Kidney (tissue), 14 donors: ENCODE results near the gene ADGRL3. TPM values are rescaled to one million over a fixed set of nuclear protein-coding genes. Genes with fewer than 3 reads are reported as not detected.

Source experiments
- DNase-seq, 5 donors: peaks; one replicate each; pipeline ENCODE4 v3.0.0-alpha.2; 2013 to 2020
- FAIRE-seq: peaks from 2 replicates; lab custom pipeline; 2012; peaks lifted over from hg19 to GRCh38; lab: Jason Lieb, UNC
- H3K27ac ChIP-seq, 2 donors: one replicate each; pipeline ENCODE4 v1.7.0; 2013; ENCODE audit warnings: low read depth in 2 of 2, low read length in 2 of 2, inconsistent platforms in 1 of 2
- H3K27me3 ChIP-seq: one replicate; pipeline ENCODE4 v1.7.1; 2013; ENCODE audit warnings: low read length, inconsistent platforms; ENCODE audit not compliant: control insufficient read depth, insufficient read depth
- H3K36me3 ChIP-seq, 3 donors: one replicate each; pipeline versions ENCODE4 v1.7.0 to v1.7.1; 2013; ENCODE audit warnings: low read length in 3 of 3, control low read depth in 1 of 3, inconsistent platforms in 1 of 3; ENCODE audit not compliant: insufficient read depth in 3 of 3, control insufficient read depth in 2 of 3
- H3K4me1 ChIP-seq, 3 donors: one replicate each; pipeline versions ENCODE4 v1.7.0 to v1.7.1; 2013; ENCODE audit warnings: low read length in 3 of 3, inconsistent platforms in 1 of 3, low read depth in 1 of 3; ENCODE audit not compliant: control insufficient read depth in 2 of 3, insufficient read depth in 2 of 3
- H3K4me3 ChIP-seq, 3 donors: one replicate each; pipeline versions ENCODE4 v1.7.0 to v1.8.1; 2013; ENCODE audit warnings: low read length in 3 of 3, control low read depth in 1 of 3, inconsistent platforms in 1 of 3
- H3K9ac ChIP-seq, 3 donors: one replicate each; pipeline versions ENCODE4 v1.7.0 to v1.7.1; 2013; ENCODE audit warnings: low read length in 3 of 3, control low read depth in 1 of 3, inconsistent platforms in 1 of 3
- H3K9me3 ChIP-seq, 3 donors: one replicate each; pipeline versions ENCODE4 v1.7.0 to v1.7.1; 2013; ENCODE audit warnings: low read length in 3 of 3, control low read depth in 1 of 3, inconsistent platforms in 1 of 3; ENCODE audit not compliant: control insufficient read depth in 2 of 3, insufficient read depth in 1 of 3
- intact Hi-C: fragments of 100-400 bp; cut with DNase I; formaldehyde crosslinking; loops from one replicate; pipeline ENCODE4 v1.11.1; 2022
- polyA plus RNA-seq: library from polyadenylated mRNA; stranded (reverse); fragments of 350-450 nt; fragmentation: Illumina TruSeq; extraction: RNeasy Lipid Tissue Mini Kit (QIAGEN cat#74804); gene quantifications from one replicate; pipeline ENCODE4 v1.2.3, GENCODE V29; 2014; ENCODE audit warnings: low read depth, low replicate concordance; ENCODE audit not compliant: insufficient read depth
- total RNA-seq: library from RNA; stranded (reverse); fragmentation: NEBNext Ultra II Directional; extraction: Animal tissue kit (Norgen Biotek cat#: 25700); gene quantifications from one replicate; pipeline ENCODE4 v1.2.1, GENCODE V29; 2021
- TF ChIP-seq, protein P1 (sequence below): IDR thresholded peaks from 3 replicates; pipeline ENCODE4 v1.5.1; 2012; ENCODE audit warnings: mild to moderate bottlenecking, moderate library complexity, borderline replicate concordance; ENCODE audit not compliant: insufficient read depth; ENCODE audit errors: extremely low read depth
- donor health status: control.
- donor health status: control.
- donor health status: control.
- donor health status: control.
- donor health status: control.
- donor health status: DM: yes; HTN: yes; CAD: no.
- donor health status: Normal renal cell carcinoma (clear cell type).

ADGRL3 gene
- total and polyA plus RNA-seq, 2 donors from 2014 or later: 1.3 to 8.9 TPM

DNA sequence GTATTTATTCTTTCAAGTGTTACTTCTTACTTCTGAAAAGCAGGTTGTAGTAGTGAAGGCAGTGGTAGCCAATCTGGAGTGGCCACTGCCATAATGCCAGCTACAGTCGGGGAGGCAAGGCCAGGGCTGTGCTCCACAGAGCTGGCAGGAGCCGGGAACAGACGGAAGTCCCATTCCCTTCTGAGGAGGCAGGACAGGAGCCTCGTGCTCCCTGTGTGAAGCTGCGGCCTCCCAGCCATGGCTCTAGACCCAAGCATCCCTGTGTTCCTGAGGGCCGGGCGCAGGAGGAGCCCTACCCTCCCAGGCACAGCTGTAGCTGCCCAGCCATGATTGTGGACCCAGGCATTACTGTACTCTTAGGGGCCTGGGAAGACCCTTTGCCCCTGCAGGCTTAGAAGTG lies 461.8 kb downstream of the ADGRL3 start:
- intact Hi-C loops: no loop called here
- Histone ChIP-seq H3K36me3 (no peaks in the 10 kb centered on the region), H3K9me3 (peaks cover 0 to 4% (median 0%) of the 10 kb centered on the region in 3 donors), H3K4me1 (no peaks in the 10 kb centered on the region), H3K9ac (no peak overlapping the region), H3K27me3 (no peaks in the 10 kb centered on the region), H3K27ac (no peak overlapping the region), H3K4me3 (no peak overlapping the region)
- FAIRE-seq (no peak), DNase-seq (peak in 1 of 5 donors; percentile 46)
- TF ChIP-seq, protein P1, sequence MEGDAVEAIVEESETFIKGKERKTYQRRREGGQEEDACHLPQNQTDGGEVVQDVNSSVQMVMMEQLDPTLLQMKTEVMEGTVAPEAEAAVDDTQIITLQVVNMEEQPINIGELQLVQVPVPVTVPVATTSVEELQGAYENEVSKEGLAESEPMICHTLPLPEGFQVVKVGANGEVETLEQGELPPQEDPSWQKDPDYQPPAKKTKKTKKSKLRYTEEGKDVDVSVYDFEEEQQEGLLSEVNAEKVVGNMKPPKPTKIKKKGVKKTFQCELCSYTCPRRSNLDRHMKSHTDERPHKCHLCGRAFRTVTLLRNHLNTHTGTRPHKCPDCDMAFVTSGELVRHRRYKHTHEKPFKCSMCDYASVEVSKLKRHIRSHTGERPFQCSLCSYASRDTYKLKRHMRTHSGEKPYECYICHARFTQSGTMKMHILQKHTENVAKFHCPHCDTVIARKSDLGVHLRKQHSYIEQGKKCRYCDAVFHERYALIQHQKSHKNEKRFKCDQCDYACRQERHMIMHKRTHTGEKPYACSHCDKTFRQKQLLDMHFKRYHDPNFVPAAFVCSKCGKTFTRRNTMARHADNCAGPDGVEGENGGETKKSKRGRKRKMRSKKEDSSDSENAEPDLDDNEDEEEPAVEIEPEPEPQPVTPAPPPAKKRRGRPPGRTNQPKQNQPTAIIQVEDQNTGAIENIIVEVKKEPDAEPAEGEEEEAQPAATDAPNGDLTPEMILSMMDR: no peak

DNA sequence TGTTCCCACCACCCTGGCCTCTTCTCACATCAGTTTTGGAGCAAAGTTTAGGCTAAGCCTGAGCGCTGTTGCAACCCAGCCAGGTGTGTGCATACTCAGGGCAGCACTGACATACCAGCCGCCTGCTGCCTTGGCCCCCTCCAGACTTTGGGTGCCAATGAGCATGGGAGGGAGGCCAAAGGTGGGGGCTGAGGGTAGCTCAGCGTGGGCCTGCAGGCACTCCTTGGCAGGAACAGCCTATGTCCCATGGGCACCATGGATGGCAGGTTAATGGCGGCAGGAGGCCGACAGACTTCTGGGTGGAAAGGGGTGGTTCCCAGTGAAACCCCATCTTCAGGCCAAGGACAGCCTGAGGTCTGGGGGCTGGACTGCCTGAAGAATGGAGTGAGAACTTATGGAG lies 462.2 kb downstream of the ADGRL3 start:
- Histone ChIP-seq H3K27ac (no peak overlapping the region), H3K4me3 (no peak overlapping the region), H3K36me3 (no peaks in the 10 kb centered on the region), H3K9me3 (peaks cover 0 to 4% (median 0%) of the 10 kb centered on the region in 3 donors), H3K4me1 (no peaks in the 10 kb centered on the region), H3K27me3 (no peaks in the 10 kb centered on the region), H3K9ac (no peak overlapping the region)
- FAIRE-seq: no peak
- peak in 1 of 5 donors; percentile 43 for DNase-seq
- TF ChIP-seq, protein P1: no peak
- intact Hi-C loops: no loop called here

DNA sequence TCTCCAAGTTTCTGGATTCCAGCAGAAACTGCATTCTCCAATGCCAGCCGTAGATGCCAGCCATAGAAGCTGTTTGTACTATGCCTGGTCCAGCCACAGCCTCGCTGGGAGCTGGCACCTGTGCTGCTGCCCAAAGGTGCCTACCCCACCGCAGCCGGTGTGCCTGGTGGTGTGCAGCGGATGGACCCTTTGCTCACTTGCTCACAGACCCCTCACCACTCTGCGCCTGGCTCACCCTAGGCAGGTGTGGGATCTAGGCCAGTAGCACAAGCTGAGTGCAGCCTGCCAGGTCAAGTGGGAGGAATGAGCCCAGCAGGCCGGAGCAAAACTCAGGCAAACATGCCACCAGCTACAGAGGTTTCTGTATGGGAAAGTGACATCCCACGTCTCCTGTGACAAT lies 463.2 kb downstream of the ADGRL3 start:
- Histone ChIP-seq H3K4me3 (no peak overlapping the region), H3K27ac (no peak overlapping the region), H3K9me3 (peaks cover 0 to 4% (median 0%) of the 10 kb centered on the region in 3 donors), H3K9ac (no peak overlapping the region), H3K4me1 (no peaks in the 10 kb centered on the region), H3K36me3 (no peaks in the 10 kb centered on the region), H3K27me3 (no peaks in the 10 kb centered on the region)
- intact Hi-C loops: no loop called here
- TF ChIP-seq, protein P1: no peak
- no peak for FAIRE-seq
- DNase-seq: peak in 1 of 5 donors; percentile 62

DNA sequence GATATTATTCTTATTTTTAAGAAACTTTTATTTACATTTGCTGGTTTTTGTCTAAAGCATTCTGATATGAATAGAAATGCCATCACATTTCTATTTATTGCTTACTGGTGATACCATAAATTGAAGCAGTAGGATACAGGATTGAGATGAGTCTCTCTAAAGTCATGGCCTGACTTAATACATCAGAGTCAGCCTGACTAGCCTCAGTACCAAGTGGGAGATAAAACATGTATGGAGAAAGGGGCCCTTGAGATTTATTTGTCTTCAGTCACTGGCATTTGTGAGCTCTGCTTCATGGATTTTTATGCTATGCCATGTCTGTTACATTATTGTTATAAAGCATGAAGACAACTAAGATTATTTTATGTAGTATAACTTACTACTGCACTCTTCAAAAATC lies 465.5 kb downstream of the ADGRL3 start:
- no peak overlapping the region for H3K4me3 ChIP-seq
- H3K4me1 ChIP-seq: no peaks in the 10 kb centered on the region
- H3K9me3 ChIP-seq: peaks cover 0 to 7% (median 4%) of the 10 kb centered on the region in 3 donors
- TF ChIP-seq, protein P1: no peak
- FAIRE-seq (no peak), DNase-seq (no peak)
- H3K27me3 ChIP-seq: no peaks in the 10 kb centered on the region
- no peak overlapping the region for H3K27ac ChIP-seq
- no peaks in the 10 kb centered on the region for H3K36me3 ChIP-seq
- no peak overlapping the region for H3K9ac ChIP-seq
- intact Hi-C loops: no loop called here
